ENCODE data around the gene PDGFB. TPM values are rescaled to one million over a fixed set of nuclear protein-coding genes. Genes with fewer than 3 reads are reported as not detected.

The PDGFB gene
- total RNA-seq, 1 experiment from 2014 or later: 9.2 TPM

DNA sequence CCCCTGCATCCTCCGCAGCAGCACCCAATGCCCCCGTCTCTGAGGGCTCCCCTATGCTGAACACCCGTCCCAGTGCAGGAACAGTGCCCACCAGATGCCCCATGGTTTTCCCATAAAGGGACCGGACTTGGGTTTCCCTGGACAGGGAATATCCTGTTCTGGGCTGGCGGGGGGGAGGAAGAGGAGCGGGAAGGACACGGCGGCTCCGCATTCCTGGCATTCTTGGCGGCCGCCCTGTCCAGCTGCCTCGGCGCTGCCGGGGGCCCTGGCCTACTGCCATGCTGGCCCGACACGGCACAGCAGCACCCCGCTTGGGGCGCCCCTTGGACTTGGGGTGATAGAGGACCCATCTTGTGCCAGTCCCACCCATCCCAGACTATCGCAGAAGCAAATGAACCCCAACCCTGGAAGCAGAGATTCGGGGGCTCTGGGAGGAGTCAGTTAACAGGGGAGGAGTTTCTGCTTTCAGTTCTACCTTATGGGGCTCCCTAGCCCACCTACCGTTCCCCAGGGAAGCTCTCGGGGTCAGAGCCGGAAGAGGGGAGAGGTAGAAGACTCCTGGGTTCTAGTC is 68.6 kb downstream of the PDGFB start (continued):
- TF ChIP-seq, protein P1, sequence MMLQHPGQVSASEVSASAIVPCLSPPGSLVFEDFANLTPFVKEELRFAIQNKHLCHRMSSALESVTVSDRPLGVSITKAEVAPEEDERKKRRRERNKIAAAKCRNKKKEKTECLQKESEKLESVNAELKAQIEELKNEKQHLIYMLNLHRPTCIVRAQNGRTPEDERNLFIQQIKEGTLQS (CRISPR knock-in tag; conservative IDR thresholded peaks at IDR 0.05): no peak
- peak; percentile 65; the same call in 1 of the 2 replicates for TF ChIP-seq EMX1 (CRISPR knock-in tag; IDR thresholded peaks at IDR 0.05)
- no peak for TF ChIP-seq CREM (CRISPR knock-in tag; IDR thresholded peaks at IDR 0.05)
- TF ChIP-seq, protein P2, sequence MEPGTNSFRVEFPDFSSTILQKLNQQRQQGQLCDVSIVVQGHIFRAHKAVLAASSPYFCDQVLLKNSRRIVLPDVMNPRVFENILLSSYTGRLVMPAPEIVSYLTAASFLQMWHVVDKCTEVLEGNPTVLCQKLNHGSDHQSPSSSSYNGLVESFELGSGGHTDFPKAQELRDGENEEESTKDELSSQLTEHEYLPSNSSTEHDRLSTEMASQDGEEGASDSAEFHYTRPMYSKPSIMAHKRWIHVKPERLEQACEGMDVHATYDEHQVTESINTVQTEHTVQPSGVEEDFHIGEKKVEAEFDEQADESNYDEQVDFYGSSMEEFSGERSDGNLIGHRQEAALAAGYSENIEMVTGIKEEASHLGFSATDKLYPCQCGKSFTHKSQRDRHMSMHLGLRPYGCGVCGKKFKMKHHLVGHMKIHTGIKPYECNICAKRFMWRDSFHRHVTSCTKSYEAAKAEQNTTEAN (CRISPR knock-in tag; IDR thresholded peaks at IDR 0.05): no peak
- TF ChIP-seq ZNF281 (CRISPR knock-in tag; IDR thresholded peaks at IDR 0.05): 0 out of 2 replicates have a peak, but pooled peaks have one; percentile 68
- TF ChIP-seq, protein P3, sequence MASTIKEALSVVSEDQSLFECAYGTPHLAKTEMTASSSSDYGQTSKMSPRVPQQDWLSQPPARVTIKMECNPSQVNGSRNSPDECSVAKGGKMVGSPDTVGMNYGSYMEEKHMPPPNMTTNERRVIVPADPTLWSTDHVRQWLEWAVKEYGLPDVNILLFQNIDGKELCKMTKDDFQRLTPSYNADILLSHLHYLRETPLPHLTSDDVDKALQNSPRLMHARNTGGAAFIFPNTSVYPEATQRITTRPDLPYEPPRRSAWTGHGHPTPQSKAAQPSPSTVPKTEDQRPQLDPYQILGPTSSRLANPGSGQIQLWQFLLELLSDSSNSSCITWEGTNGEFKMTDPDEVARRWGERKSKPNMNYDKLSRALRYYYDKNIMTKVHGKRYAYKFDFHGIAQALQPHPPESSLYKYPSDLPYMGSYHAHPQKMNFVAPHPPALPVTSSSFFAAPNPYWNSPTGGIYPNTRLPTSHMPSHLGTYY (CRISPR knock-in tag; IDR thresholded peaks at IDR 0.05): no peak
- TF ChIP-seq NFE2L1 (CRISPR knock-in tag; IDR thresholded peaks at IDR 0.05): peak; percentile 20; the same call in 1 of the 2 replicates
- TF ChIP-seq, protein P4, sequence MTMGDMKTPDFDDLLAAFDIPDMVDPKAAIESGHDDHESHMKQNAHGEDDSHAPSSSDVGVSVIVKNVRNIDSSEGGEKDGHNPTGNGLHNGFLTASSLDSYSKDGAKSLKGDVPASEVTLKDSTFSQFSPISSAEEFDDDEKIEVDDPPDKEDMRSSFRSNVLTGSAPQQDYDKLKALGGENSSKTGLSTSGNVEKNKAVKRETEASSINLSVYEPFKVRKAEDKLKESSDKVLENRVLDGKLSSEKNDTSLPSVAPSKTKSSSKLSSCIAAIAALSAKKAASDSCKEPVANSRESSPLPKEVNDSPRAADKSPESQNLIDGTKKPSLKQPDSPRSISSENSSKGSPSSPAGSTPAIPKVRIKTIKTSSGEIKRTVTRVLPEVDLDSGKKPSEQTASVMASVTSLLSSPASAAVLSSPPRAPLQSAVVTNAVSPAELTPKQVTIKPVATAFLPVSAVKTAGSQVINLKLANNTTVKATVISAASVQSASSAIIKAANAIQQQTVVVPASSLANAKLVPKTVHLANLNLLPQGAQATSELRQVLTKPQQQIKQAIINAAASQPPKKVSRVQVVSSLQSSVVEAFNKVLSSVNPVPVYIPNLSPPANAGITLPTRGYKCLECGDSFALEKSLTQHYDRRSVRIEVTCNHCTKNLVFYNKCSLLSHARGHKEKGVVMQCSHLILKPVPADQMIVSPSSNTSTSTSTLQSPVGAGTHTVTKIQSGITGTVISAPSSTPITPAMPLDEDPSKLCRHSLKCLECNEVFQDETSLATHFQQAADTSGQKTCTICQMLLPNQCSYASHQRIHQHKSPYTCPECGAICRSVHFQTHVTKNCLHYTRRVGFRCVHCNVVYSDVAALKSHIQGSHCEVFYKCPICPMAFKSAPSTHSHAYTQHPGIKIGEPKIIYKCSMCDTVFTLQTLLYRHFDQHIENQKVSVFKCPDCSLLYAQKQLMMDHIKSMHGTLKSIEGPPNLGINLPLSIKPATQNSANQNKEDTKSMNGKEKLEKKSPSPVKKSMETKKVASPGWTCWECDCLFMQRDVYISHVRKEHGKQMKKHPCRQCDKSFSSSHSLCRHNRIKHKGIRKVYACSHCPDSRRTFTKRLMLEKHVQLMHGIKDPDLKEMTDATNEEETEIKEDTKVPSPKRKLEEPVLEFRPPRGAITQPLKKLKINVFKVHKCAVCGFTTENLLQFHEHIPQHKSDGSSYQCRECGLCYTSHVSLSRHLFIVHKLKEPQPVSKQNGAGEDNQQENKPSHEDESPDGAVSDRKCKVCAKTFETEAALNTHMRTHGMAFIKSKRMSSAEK (CRISPR knock-in tag; IDR thresholded peaks at IDR 0.05; ENCODE audit: borderline replicate concordance): no peak
- no peak for TF ChIP-seq CBFB (CRISPR knock-in tag; IDR thresholded peaks at IDR 0.05; ENCODE audit: low read depth)

- ATAC-seq (no peak), DNase-seq (ENCODE audit: low spot score) (no peak)
- Mint-ChIP-seq H3K27ac (peak overlapping the region; percentile 100), H3K4me1 (peaks cover 91% of the 10 kb centered on the region), H3K4me3 (no peak overlapping the region), H3K27me3 (ENCODE audit: low read depth) (no peaks in the 10 kb centered on the region; the same call in 1 of the 2 replicates), H3K9me3 (no peaks in the 10 kb centered on the region), H3K36me3 (no peaks in the 10 kb centered on the region)
- TF ChIP-seq, protein P4 (CRISPR knock-in tag; IDR thresholded peaks at IDR 0.05; ENCODE audit: borderline replicate concordance): peak; percentile 74; the same call in 1 of the 2 replicates
- no peak for TF ChIP-seq KAT7 (CRISPR knock-in tag; IDR thresholded peaks at IDR 0.05; ENCODE audit: borderline replicate concordance)
- ChIA-PET CTCF (interaction anchor here (0.7 to 4.0 kb wide), 10 partner anchors 27 to 339 kb away, joined by 3 to 19 read pairs (median 4); no protein-coding TSS in a partner anchor), POLR2A (interaction anchor here (0.9 to 6.2 kb wide), 6 partner anchors 38 to 136 kb away, joined by 3 to 45 read pairs (median 4); no protein-coding TSS in a partner anchor)
These were observed 69.2 kb downstream of the PDGFB start for GRCh38 chr22:39175353-39176142.

Measured in WTC11 (cell line).